ENCODE measurements around the gene PCTP.

PCTP gene

DNA sequence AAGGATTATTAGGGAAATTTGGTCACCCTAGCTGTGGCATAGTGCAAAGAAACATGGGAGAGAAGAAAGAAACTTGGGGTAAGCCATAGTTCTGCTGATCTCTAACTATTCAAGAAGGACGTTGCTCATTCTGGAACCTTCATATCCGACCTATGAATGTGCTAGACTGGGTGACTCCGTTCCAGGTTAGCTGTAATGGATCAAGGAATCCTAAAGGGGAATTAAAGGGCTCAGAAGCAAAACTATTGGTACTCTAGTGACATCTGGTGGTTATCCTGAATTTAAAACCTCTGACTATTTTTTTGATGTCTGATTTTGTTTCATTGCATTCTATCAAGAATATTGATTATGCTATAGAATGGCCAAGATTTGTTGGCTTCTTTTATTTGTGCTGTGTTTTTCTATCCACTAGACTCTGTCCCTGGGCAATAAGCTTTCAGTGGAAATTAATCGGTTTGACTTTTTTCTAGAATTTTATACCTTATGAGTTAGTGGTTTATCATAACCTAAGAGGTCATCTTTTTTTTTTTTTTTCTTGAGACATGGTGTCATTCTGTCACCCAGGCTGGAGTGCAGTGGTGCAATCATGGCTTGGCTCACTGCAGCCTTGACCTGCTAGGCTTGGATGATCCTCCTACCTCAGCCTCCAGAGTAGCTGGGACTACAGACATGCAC is 19.5 kb downstream of the PCTP start:
- no peak overlapping the region for H3K4me3 ChIP-seq (ENCODE audit: insufficient read depth, low read depth, low read length)
- WGBS, 2 experiments, result 65 to 68% methylated on average over 4 of the region's 4 CpGs
- H3K9me3 ChIP-seq (ENCODE audit: control insufficient read depth, low read length), result no peaks in the 10 kb centered on the region
- H3K36me3 ChIP-seq (ENCODE audit: control insufficient read depth, insufficient read depth, low read length), result no peaks in the 10 kb centered on the region
- peaks cover 13% of the 10 kb centered on the region for H3K4me1 ChIP-seq (ENCODE audit: control insufficient read depth, insufficient read depth, low read length)
- H3K27ac ChIP-seq (ENCODE audit: insufficient read depth, low read depth, low read length, poor library complexity, severe bottlenecking), result no peak overlapping the region
- no peaks in the 10 kb centered on the region for H3K27me3 ChIP-seq (ENCODE audit: control insufficient read depth, insufficient read depth, low read length, poor library complexity, severe bottlenecking)

DNA sequence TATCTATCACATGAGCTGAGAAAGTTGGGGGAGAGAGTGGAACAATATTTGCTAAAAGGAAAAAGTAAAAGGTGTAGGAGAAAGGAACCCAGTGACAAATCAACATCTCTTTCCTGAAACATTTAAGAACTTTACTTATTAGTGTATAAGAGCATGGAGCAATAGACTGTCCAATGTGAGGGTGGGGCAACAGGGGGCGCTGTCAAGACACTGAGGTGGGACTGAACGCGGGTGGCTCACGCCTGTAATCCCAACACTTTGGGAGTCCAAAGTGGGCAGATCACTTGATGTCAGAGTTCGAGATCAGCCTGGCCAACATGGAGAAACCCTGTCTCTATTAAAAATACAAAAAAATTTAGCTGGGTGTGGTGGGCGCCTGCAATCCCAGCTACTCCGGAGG is 21.2 kb downstream of the PCTP start:
- Histone ChIP-seq H3K4me3 (ENCODE audit: insufficient read depth, low read depth, low read length) (no peak overlapping the region), H3K27ac (ENCODE audit: insufficient read depth, low read depth, low read length, poor library complexity, severe bottlenecking) (no peak overlapping the region), H3K4me1 (ENCODE audit: control insufficient read depth, insufficient read depth, low read length) (peaks cover 19% of the 10 kb centered on the region), H3K36me3 (ENCODE audit: control insufficient read depth, insufficient read depth, low read length) (peaks cover 7% of the 10 kb centered on the region), H3K27me3 (ENCODE audit: control insufficient read depth, insufficient read depth, low read length, poor library complexity, severe bottlenecking) (no peaks in the 10 kb centered on the region), H3K9me3 (ENCODE audit: control insufficient read depth, low read length) (no peaks in the 10 kb centered on the region)
- 94 to 95% methylated on average over 7 of the region's 7 CpGs for WGBS, 2 experiments

DNA sequence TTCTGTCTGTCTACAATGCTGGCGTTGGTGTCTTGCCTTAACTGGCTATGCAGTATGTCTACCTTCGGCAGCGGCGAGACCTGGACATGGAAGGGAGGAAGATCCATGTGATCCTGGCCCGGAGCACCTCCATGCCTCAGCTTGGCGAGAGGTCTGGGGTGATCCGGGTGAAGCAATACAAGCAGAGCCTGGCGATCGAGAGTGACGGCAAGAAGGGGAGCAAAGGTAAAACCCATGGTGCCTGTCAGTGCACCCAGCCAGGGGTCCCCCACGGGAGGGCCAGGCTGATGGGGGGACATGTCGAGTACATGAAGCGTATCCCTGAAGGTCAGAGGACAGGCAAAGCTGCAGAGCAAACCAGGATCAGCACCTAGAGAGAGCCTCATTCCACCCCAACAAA is 22.8 kb downstream of the PCTP start:
- Histone ChIP-seq H3K27me3 (ENCODE audit: control insufficient read depth, insufficient read depth, low read length, poor library complexity, severe bottlenecking) (no peaks in the 10 kb centered on the region), H3K27ac (ENCODE audit: insufficient read depth, low read depth, low read length, poor library complexity, severe bottlenecking) (no peak overlapping the region), H3K4me3 (ENCODE audit: insufficient read depth, low read depth, low read length) (no peak overlapping the region), H3K4me1 (ENCODE audit: control insufficient read depth, insufficient read depth, low read length) (peaks cover 19% of the 10 kb centered on the region), H3K36me3 (ENCODE audit: control insufficient read depth, insufficient read depth, low read length) (peaks cover 7% of the 10 kb centered on the region), H3K9me3 (ENCODE audit: control insufficient read depth, low read length) (no peaks in the 10 kb centered on the region)
- 87% methylated on average over 13 of the region's 13 CpGs for WGBS, 2 experiments

DNA sequence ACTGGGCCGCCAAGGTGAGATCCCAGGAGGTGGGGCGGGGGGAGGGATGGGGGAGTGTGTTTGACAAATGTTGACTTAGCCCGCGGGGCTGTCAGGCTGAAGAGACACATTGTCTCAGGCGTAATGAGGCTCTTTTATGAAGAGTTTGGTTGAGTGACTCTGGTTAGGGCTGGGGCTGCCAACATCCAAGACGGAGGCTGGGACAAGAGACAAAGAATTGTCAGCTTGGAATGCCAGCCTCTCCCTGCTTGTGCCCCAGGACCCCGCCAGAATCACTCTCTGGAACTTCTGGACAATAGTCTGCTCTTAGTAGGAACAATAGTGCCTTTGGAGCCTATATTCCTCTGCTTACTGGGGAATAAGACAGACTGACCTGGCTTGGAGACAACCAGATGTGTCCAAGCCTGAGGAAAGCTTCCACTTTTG is 24.0 kb downstream of the PCTP start:
- 32 to 44% methylated on average over 7 of the region's 7 CpGs for WGBS, 2 experiments
- Histone ChIP-seq H3K9me3 (ENCODE audit: control insufficient read depth, low read length) (no peaks in the 10 kb centered on the region), H3K27me3 (ENCODE audit: control insufficient read depth, insufficient read depth, low read length, poor library complexity, severe bottlenecking) (no peaks in the 10 kb centered on the region), H3K27ac (ENCODE audit: insufficient read depth, low read depth, low read length, poor library complexity, severe bottlenecking) (peak overlapping the region; percentile 38), H3K4me1 (ENCODE audit: control insufficient read depth, insufficient read depth, low read length) (peaks cover 19% of the 10 kb centered on the region), H3K36me3 (ENCODE audit: control insufficient read depth, insufficient read depth, low read length) (peaks cover 7% of the 10 kb centered on the region), H3K4me3 (ENCODE audit: insufficient read depth, low read depth, low read length) (no peak overlapping the region)

DNA sequence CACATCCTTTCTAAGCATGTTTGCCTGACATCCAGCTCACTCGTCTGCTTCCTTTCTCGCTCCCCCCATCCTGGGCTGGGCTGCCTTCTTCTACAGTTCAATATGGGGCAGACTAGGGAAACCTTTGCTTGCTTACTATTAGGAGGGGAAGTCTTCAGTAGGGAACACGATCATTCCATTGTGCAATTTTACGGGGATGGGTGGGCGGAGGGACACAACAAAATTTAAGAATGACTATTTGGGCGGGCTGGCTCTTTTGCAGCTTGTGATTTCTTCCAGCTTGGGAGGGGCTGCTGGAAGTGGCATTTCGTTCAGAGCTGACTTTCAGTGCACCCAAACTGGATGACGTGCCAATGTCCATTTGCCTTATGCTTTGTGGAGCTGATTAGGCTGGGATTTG is 25.4 kb downstream of the PCTP start:
- Histone ChIP-seq H3K27me3 (ENCODE audit: control insufficient read depth, insufficient read depth, low read length, poor library complexity, severe bottlenecking) (no peaks in the 10 kb centered on the region), H3K36me3 (ENCODE audit: control insufficient read depth, insufficient read depth, low read length) (peaks cover 7% of the 10 kb centered on the region), H3K9me3 (ENCODE audit: control insufficient read depth, low read length) (no peaks in the 10 kb centered on the region), H3K4me3 (ENCODE audit: insufficient read depth, low read depth, low read length) (no peak overlapping the region), H3K4me1 (ENCODE audit: control insufficient read depth, insufficient read depth, low read length) (peaks cover 19% of the 10 kb centered on the region), H3K27ac (ENCODE audit: insufficient read depth, low read depth, low read length, poor library complexity, severe bottlenecking) (no peak overlapping the region)
- 93 to 95% methylated on average over 8 of the region's 8 CpGs for WGBS, 2 experiments

DNA sequence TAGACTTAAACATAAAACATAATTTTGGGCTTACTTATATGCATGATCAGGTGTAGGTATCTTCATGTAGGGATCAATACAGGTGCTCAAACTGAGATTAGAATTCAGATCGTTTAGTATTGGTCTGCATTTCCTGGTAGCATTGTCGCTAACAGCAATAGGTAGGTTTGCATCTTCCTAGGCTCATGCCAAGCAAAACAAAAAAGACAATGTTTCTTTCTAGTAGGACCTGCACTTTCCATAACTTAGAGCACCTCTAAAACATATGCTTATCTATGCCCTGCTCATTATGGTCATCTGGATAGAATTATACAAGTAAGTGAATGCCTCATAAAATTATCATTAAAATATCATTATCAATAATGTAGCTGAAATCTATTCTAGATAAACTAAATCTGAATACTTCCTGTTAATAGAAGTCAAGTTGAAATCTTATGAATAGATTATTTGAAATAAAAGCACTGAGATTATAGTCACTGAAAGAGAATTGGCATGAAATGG is 26.7 kb downstream of the PCTP start:
- Histone ChIP-seq H3K36me3 (ENCODE audit: control insufficient read depth, insufficient read depth, low read length) (peaks cover 7% of the 10 kb centered on the region), H3K4me1 (ENCODE audit: control insufficient read depth, insufficient read depth, low read length) (peaks cover 19% of the 10 kb centered on the region), H3K9me3 (ENCODE audit: control insufficient read depth, low read length) (no peaks in the 10 kb centered on the region), H3K27ac (ENCODE audit: insufficient read depth, low read depth, low read length, poor library complexity, severe bottlenecking) (no peak overlapping the region), H3K4me3 (ENCODE audit: insufficient read depth, low read depth, low read length) (no peak overlapping the region), H3K27me3 (ENCODE audit: control insufficient read depth, insufficient read depth, low read length, poor library complexity, severe bottlenecking) (no peaks in the 10 kb centered on the region)
- WGBS, 2 experiments, result 96 to 97% methylated on average over 2 of the region's 2 CpGs

DNA sequence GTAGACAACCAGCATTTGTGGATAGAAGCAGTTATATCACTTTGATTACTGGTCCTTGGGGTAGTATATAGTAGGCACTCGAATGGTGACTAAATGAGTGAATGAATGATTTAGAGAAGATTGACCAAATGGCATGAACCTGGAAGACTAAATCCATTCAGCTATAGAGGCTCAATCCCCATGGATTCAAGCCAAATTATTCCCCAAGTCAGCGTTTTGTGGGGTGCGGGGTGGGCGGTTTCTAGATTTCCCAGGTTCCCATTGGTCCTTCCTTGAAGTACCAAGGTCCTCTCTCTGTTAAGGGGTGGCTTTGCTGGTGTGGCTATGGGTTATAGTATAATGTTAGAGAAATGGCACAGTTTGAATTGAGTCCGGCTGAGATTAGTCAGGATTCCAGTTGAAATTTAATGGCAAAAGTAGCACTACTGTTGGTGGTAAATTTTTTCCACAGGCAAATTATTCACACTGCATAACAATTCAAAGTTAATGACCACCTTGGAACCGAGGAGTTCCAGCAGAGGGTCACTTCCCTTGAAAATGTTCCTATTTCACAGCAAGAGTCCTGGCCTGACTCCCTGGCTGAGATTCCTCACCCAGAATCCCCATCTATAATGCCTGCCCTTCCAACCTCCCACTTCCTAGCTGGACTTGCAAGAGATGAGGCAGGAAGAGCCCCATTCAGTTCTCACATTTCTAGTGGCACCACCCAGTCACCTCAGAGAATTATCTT is 27.7 kb downstream of the PCTP start:
- WGBS, 2 experiments, result 91 to 94% methylated on average over 6 of the region's 6 CpGs
- Histone ChIP-seq H3K27me3 (ENCODE audit: control insufficient read depth, insufficient read depth, low read length, poor library complexity, severe bottlenecking) (no peaks in the 10 kb centered on the region), H3K36me3 (ENCODE audit: control insufficient read depth, insufficient read depth, low read length) (peaks cover 7% of the 10 kb centered on the region)

DNA sequence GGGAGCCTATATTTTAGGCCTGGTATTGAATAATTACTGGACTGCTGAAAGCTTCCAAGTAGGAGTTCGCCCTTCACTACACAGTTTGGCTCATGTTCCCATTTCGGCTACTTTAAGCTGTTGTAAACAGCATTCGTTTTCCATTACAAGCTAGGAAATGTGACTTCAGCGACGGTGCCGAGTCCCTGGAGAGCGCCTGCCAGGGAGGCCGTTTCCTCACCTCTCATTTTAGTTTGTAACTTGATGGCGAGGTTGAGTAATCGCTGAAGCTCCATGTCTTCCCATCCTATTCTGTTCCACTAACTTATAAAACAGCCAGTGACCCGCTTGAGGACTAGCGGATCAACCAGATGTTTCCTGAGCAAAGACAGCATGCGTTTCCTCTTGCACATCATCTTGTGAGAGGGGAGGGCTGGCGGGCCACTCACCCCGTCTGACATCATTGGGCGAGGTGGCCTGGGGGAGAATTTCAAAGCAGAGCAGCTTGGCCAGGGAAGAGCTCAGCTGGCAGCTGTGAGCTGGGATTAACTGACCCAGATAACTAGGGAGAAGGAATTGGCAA is 32.9 kb downstream of the PCTP start:
- WGBS, 2 experiments, result 94 to 96% methylated on average over 16 of the region's 16 CpGs
- no peaks in the 10 kb centered on the region for H3K4me1 ChIP-seq (ENCODE audit: control insufficient read depth, insufficient read depth, low read length)
- H3K27ac ChIP-seq (ENCODE audit: insufficient read depth, low read depth, low read length, poor library complexity, severe bottlenecking), result no peak overlapping the region
- H3K27me3 ChIP-seq (ENCODE audit: control insufficient read depth, insufficient read depth, low read length, poor library complexity, severe bottlenecking), result no peaks in the 10 kb centered on the region
- no peak overlapping the region for H3K4me3 ChIP-seq (ENCODE audit: insufficient read depth, low read depth, low read length)
- no peaks in the 10 kb centered on the region for H3K36me3 ChIP-seq (ENCODE audit: control insufficient read depth, insufficient read depth, low read length)
- H3K9me3 ChIP-seq (ENCODE audit: control insufficient read depth, low read length), result no peaks in the 10 kb centered on the region

More for the DNA sequence above, 27.7 kb downstream of the PCTP start:
- Histone ChIP-seq H3K4me1 (ENCODE audit: control insufficient read depth, insufficient read depth, low read length) (peaks cover 19% of the 10 kb centered on the region), H3K4me3 (ENCODE audit: insufficient read depth, low read depth, low read length) (no peak overlapping the region), H3K27ac (ENCODE audit: insufficient read depth, low read depth, low read length, poor library complexity, severe bottlenecking) (no peak overlapping the region), H3K9me3 (ENCODE audit: control insufficient read depth, low read length) (no peaks in the 10 kb centered on the region)

DNA sequence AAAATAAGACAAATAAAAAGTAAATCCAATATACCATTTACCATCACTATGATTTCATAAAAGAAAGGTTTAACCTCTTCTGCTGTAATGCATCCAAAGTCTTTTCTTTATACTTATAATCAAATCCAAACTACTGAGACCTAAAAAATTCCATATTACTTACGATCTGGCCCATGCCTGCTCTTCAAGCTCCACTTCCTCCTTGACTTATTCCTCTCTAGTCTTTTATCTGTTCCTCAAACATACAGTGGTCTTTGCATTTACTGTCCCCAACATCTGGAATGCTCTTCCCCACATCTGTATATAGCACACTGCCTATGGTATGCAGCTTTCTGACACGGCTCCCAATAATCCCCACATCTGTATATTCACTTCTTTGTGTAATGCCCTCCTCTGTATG is 33.8 kb downstream of the PCTP start:
- H3K4me3 ChIP-seq (ENCODE audit: insufficient read depth, low read depth, low read length), result no peak overlapping the region
- H3K36me3 ChIP-seq (ENCODE audit: control insufficient read depth, insufficient read depth, low read length), result no peaks in the 10 kb centered on the region
- no peak overlapping the region for H3K27ac ChIP-seq (ENCODE audit: insufficient read depth, low read depth, low read length, poor library complexity, severe bottlenecking)
- WGBS, 2 experiments, result 94 to 98% methylated on average over 2 of the region's 2 CpGs
- no peaks in the 10 kb centered on the region for H3K9me3 ChIP-seq (ENCODE audit: control insufficient read depth, low read length)
- no peaks in the 10 kb centered on the region for H3K4me1 ChIP-seq (ENCODE audit: control insufficient read depth, insufficient read depth, low read length)
- no peaks in the 10 kb centered on the region for H3K27me3 ChIP-seq (ENCODE audit: control insufficient read depth, insufficient read depth, low read length, poor library complexity, severe bottlenecking)

DNA sequence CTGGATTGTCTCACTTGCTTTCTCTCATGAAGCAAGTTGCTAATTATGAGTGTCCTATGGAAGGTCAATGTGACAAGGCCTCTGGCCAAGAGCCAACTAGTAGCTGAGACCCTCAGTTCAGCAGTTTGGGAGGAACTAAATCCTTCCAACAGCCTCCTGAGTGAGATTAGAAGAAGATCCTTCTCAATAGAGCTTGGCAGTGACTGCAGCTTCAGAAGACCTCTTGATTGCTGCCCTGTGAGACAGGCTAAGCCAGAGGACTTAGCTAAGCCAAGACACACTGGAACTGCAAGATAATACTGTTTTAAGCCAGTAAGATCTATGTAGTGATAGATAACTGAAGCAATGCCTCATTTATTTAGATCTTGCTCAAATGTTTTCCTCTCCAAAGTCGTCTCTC is 34.3 kb downstream of the PCTP start:
- WGBS, 2 experiments, result 86 to 97% methylated on average over 1 of the region's 1 CpG
- Histone ChIP-seq H3K27me3 (ENCODE audit: control insufficient read depth, insufficient read depth, low read length, poor library complexity, severe bottlenecking) (no peaks in the 10 kb centered on the region), H3K36me3 (ENCODE audit: control insufficient read depth, insufficient read depth, low read length) (no peaks in the 10 kb centered on the region), H3K9me3 (ENCODE audit: control insufficient read depth, low read length) (no peaks in the 10 kb centered on the region), H3K4me3 (ENCODE audit: insufficient read depth, low read depth, low read length) (no peak overlapping the region), H3K4me1 (ENCODE audit: control insufficient read depth, insufficient read depth, low read length) (no peaks in the 10 kb centered on the region), H3K27ac (ENCODE audit: insufficient read depth, low read depth, low read length, poor library complexity, severe bottlenecking) (no peak overlapping the region)

All from ectodermal cell (in vitro differentiated cells).